A549 (cell line): ENCODE data around the gene RNF34.

Experiments used
- CEBPB ChIP-seq, 2 experiments: fragments of >200 bp in 1 of 2; sonication (Bioruptor Twin) in 1 of 2; formaldehyde crosslinking in 1 of 2; IDR thresholded peaks; 2 replicates each; pipeline ENCODE4 v1.6.1; 2012 to 2016
- CTCF ChIP-seq: fragments of >200 bp; sonication (Bioruptor Twin); formaldehyde crosslinking; IDR thresholded peaks from 3 replicates; pipeline ENCODE4 v1.5.1; 2016
- EHF ChIP-seq: fragments of 250-450 bp; sonication (Bioruptor Pico); IDR thresholded peaks from 2 replicates; pipeline ENCODE4 v1.5.0; 2020; ENCODE audit warnings: mild to moderate bottlenecking
- EP300 ChIP-seq, 2 experiments: fragments of >200 bp; sonication (Bioruptor Twin); formaldehyde crosslinking; IDR thresholded peaks; 2 replicates in 1 of 2; 3 replicates in 1 of 2; pipeline ENCODE4 v1.6.1; 2016 to 2017
- HDAC2 ChIP-seq: fragments of 200-600 bp; sonication (generic); IDR thresholded peaks from 2 replicates; pipeline ENCODE4 v1.6.1; 2016
- JUN ChIP-seq, 2 experiments: fragments of >200 bp; sonication (Bioruptor Twin); formaldehyde crosslinking; IDR thresholded peaks; 2 replicates in 1 of 2; 3 replicates in 1 of 2; pipeline ENCODE4 v1.6.1; 2016 to 2017
- MAX ChIP-seq: IDR thresholded peaks from 2 replicates; pipeline ENCODE4 v1.6.1; 2012
- PHF8 ChIP-seq: fragments of 200-600 bp; sonication (generic); IDR thresholded peaks from 2 replicates; pipeline ENCODE4 v1.6.1; 2016; ENCODE audit warnings: low read depth, mild to moderate bottlenecking, antibody characterized with exemption, moderate library complexity, borderline replicate concordance
- POLR2A ChIP-seq: IDR thresholded peaks from 2 replicates; pipeline ENCODE4 v1.6.1; 2012; ENCODE audit warnings: mild to moderate bottlenecking, low read length
- REST ChIP-seq: fragments of 200-600 bp; sonication (generic); IDR thresholded peaks from 2 replicates; pipeline ENCODE4 v1.6.1; 2016; ENCODE audit warnings: antibody characterized with exemption, mild to moderate bottlenecking, moderate library complexity
- RFX5 ChIP-seq: fragments of 450-650 bp; IDR thresholded peaks from 2 replicates; pipeline ENCODE4 v1.7.1; 2014; ENCODE audit warnings: antibody characterized with exemption, mild to moderate bottlenecking, moderate library complexity
- RNF2 ChIP-seq: fragments of 200-600 bp; sonication (generic); IDR thresholded peaks from 2 replicates; pipeline ENCODE4 v1.6.1; 2016; ENCODE audit warnings: low read depth, mild to moderate bottlenecking, antibody characterized with exemption, moderate library complexity, borderline replicate concordance
- SREBF2 ChIP-seq: fragments of 450-650 bp; IDR thresholded peaks from 2 replicates; pipeline ENCODE4 v1.6.1; 2014; ENCODE audit warnings: mild to moderate bottlenecking, moderate library complexity
- ZC3H11A ChIP-seq: fragments of 450-650 bp; IDR thresholded peaks from 2 replicates; pipeline ENCODE4 v1.6.1; 2014; ENCODE audit warnings: antibody characterized with exemption, mild to moderate bottlenecking

- TF ChIP-seq CTCF: no peak
- TF ChIP-seq CEBPB (IDR thresholded peaks at IDR 0.05): no peak
- TF ChIP-seq PHF8: no peak
- no peak for TF ChIP-seq JUN (IDR thresholded peaks at IDR 0.05)
- TF ChIP-seq EHF: no peak
- TF ChIP-seq HDAC2: no peak
- TF ChIP-seq EP300 (IDR thresholded peaks at IDR 0.05): no peak
- TF ChIP-seq RNF2: no peak
- TF ChIP-seq POLR2A: no peak
- no peak for TF ChIP-seq RFX5
- TF ChIP-seq MAX: no peak
- TF ChIP-seq REST: no peak
- TF ChIP-seq SREBF2: no peak
- no peak for TF ChIP-seq ZC3H11A
Measured at GRCh38 chr12:121404734-121405133, 4.8 kb downstream of the RNF34 start.
